Inferior parietal cortex (tissue), 1 donor: ENCODE results near the gene IFT57.
"Not testable (repeated sequence)": the region's sequence is repeated elsewhere in the genome, so short reads cannot be mapped to it uniquely, and the experiment has no call there.

ENCODE experiments used
- DNase-seq: peaks from one replicate; pipeline ENCODE4 v3.0.0-alpha.2; 2016; ENCODE audit errors: extremely low spot score

Gene IFT57

DNA sequence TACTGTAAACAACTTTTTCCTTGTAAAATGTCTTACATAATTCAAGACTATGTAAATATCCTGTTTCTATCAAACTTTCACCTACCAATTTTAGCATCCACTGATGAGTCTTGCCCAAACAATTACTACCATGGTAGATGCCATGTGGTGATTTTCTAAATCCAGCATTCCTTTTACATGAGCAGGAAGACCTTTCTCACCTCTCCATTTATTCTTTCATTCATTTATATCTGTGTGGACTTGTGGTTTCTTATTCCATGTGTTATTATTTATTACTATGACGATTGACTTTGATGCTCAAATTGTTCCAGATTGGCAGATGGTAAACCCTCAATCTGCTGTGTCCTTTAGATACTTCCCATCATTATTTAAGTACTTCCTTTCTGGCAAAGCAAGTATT, 62.4 kb downstream of the IFT57 start:
- DNase-seq = no peak

DNA sequence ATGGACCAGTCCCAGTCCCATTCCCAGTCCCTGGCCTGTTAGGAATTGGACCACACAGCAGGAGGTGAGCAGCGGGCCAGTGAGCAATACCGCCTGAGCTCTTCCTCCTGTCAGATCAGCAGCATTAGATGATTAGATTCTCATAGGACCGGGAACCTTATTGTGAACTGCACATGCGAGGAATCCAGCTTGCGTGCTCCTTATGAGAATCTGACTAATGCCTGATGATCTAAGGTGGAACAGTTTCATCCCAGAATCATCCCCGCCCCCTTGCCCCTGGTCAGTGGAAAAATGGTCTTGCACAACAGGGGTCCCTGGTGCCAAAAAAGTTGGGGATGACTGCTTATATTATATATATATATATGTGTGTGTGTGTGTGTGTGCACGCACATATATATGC, 63.1 kb downstream of the IFT57 start:
- DNase-seq = no peak

GRCh38 chr3:108158251-108158650, 64.0 kb downstream of the IFT57 start:
- no peak for DNase-seq

DNA sequence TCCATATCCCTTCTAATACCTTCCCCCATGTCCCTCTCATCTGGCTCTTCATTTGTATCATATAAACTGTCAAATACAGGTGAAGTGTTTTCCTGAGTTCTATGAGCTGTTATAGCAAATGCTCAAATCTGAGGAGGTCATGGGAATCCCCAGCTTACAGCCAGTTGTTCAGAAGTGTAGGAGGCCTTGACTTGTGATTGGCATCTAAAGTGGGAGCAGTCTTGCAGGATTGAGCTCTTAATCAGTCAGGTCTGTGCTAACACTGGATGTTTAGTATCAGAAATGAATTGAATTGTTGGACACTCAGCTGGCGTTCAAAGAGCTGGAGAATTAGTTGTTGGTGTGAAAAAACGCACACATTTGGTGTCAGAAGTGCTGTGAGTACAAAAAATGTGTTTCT, 65.0 kb downstream of the IFT57 start:
- DNase-seq = no peak

- DNase-seq = no peak
Measured at GRCh38 chr3:108156312-108156853, 65.8 kb downstream of the IFT57 start.

DNA sequence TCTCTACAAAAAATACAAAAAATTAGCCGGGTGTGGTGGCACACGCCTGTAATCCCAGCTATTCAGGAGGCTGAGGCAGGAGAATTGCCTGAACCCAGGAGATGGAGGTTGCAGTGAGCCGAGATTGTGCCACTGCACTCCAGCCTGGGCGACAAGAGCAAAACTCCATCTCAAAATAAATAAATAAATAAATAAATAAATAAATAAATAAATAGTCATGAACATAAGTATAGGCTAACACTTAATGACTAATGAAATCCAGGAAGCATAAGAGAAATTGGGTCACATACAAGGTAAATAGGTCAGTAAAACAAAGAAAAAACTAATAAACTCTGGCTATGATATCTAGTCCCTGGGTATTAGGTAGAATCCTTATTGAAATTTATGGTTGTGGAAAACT, 66.6 kb downstream of the IFT57 start:
- DNase-seq = not testable (repeated sequence)

DNA sequence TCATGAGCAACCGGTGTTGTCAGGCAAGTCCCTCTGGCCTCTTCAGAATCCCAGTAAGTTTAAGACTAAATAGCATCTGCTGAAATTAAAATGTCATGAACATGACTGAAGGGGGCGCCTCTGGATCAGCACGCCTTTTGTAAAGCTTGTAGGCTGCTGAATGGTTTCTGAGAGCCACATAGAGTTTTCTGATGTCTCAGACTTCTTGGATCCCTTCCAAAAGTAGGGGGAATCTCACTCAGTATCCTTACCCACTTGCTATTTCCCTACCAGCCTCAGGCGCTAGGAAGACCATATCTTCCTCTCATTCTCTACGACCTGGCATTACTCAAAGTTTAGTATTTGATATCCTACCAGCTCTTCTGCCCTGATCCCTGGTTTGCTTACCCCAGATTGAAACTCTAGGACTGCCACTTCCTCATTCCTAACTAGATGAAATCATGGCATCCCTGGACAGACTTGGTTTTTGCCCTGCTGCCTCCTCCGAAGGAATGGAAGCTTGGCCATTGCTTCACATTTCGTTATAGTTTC, 68.7 kb downstream of the IFT57 start:
- DNase-seq = no peak

- no peak for DNase-seq
Measured at GRCh38 chr3:108152274-108152673, 70.0 kb downstream of the IFT57 start.

DNA sequence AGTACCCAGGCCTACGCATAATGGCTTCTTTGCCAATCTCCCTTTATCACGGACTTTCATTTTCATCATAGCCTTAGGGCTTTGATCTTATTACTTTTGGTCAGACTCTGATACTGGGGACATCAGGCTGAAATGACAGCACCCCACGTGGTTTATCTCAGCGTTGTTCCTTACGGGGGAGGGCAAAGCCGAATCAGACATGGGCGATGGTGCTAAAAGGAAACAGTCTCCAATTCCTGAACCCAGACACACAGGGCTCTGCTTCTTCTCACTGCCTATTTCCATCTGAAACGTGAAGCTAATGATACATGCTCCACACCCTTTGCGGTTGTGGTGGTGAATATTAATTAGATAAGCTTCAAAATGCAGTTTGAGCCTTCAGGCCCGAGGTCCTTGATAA, 72.0 kb downstream of the IFT57 start:
- no peak for DNase-seq

GRCh38 chr3:108146139-108146538, 76.1 kb downstream of the IFT57 start:
- DNase-seq = no peak

- DNase-seq = no peak
Measured at GRCh38 chr3:108145578-108145977, 76.6 kb downstream of the IFT57 start.

- no peak for DNase-seq
Measured at GRCh38 chr3:108137460-108137814, 84.8 kb downstream of the IFT57 start.

- no peak for DNase-seq
Measured at GRCh38 chr3:108136561-108137459, 85.4 kb downstream of the IFT57 start.

DNA sequence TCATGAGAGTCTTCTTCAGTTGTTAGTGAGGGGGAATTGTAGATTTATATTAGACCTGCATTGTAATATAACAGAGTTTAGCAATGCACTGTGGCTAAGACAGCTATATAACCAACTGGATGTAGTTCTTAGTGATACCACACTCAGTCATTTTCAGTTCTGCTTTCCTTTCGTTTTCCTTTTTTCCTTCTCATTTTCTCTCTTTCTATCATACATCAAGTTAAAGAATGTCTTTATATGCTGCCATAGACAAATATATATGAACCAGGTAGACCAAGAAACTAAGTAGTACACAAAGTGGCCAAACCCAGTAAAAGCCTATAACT, 87.7 kb downstream of the IFT57 start:
- DNase-seq = no peak

- DNase-seq = no peak
Measured at GRCh38 chr3:108133858-108134554, 88.2 kb downstream of the IFT57 start.

DNA sequence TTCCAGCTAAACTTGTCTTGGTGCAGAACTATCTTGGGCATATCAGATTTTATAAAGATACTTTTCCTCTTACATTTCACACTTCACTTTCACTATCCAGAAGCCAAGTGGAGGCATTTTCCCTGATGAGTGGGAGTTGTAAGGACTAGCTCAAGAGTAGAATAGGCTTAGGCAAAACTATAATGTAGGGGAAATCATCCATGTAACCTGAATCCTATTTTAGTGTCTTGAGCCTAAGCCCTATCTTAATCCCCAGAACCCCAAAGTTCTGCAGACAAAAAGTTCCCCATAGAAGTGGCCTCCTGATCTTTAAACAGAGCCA, 89.2 kb downstream of the IFT57 start:
- no peak for DNase-seq

GRCh38 chr3:108131475-108132134, 90.6 kb downstream of the IFT57 start:
- DNase-seq = no peak

DNA sequence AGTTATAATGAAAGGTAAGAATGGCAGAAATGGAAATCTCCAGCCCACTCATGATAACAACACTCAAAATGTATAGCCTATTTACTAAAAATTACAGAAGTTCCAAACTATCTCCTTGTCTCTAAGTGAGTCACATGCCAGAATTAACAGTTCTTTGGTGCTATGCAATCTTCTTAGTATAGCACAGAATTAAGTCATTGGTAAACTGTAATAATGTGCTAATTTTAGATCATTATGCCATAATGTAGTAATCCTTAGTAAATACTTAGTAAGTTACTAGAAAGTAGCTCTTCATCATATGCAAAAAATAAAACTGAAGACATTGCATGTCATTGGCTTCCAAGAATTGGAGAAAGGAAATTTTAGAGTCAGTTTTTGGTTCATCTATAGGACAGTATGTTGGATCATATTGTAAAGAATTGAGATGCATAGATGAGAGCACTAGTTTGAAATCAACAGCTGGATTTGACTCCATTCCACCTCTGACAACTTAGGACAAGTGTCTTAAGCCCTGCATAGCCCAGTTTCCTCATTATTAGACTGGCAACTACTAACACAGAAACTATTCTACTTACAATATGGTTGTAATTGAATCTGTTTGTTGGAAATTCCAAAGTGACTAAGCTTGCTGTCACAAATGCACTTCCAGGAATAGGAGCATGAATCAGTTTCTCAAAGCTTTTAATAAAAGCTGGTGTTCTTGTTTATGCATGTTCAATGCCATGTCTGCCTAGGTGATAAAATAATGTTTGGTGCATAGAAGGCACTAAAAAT, 91.3 kb downstream of the IFT57 start:
- DNase-seq = no peak

- no peak for DNase-seq
Measured at GRCh38 chr3:108130236-108130635, 92.0 kb downstream of the IFT57 start.

GRCh38 chr3:108127301-108127988, 94.8 kb downstream of the IFT57 start:
- DNase-seq = no peak

DNA sequence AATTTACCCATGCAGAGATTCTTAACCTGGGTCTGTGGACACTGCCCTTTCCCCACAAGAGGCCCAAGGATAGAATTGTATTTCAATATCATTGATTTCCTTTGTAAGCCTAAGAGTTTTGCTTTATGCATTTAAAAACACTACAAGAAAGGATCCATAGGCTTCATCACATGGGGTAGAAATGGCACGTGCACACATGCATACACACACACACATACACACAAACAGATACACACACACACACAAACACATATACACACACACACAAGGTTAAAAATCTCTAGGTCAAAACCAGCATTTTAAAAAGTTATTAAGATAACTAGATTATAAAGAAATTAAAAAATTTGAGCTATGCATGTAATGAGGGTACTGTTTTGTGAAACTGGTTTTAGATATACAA, 95.9 kb downstream of the IFT57 start:
- no peak for DNase-seq
